Trophoblast cell (in vitro differentiated cells and primary cell): ENCODE data around the gene CNTN4.

Experiments used
- DNase-seq, 2 donors: peaks; one replicate each; pipeline ENCODE4 v3.0.0-alpha.2; 2016
- H2AFZ ChIP-seq: 2 replicates; pipeline ENCODE4 v1.6.1; 2013; ENCODE audit warnings: low read length, moderate library complexity, mild to moderate bottlenecking; ENCODE audit not compliant: insufficient read depth, poor library complexity
- H2AK5ac ChIP-seq: 2 replicates; pipeline ENCODE4 v1.6.1; 2013; ENCODE audit warnings: mild to moderate bottlenecking, low read length
- H2BK120ac ChIP-seq: 2 replicates; pipeline ENCODE4 v1.6.1; 2013; ENCODE audit warnings: low read length, mild to moderate bottlenecking, moderate library complexity; ENCODE audit not compliant: insufficient read depth, poor library complexity
- H2BK12ac ChIP-seq: 2 replicates; pipeline ENCODE4 v1.6.1; 2013; ENCODE audit warnings: mild to moderate bottlenecking, low read length, moderate library complexity
- H2BK5ac ChIP-seq: 2 replicates; pipeline ENCODE4 v1.6.1; 2013; ENCODE audit warnings: low read length, low read depth, moderate library complexity, mild to moderate bottlenecking; ENCODE audit not compliant: poor library complexity
- H3K14ac ChIP-seq: 2 replicates; pipeline ENCODE4 v1.6.1; 2013; ENCODE audit warnings: mild to moderate bottlenecking, low read length
- H3K18ac ChIP-seq: 2 replicates; pipeline ENCODE4 v1.6.1; 2013; ENCODE audit warnings: mild to moderate bottlenecking, low read length
- H3K23ac ChIP-seq: 2 replicates; pipeline ENCODE4 v1.6.1; 2013; ENCODE audit warnings: low read length
- H3K27ac ChIP-seq: 2 replicates; pipeline ENCODE4 v1.5.1; 2013; ENCODE audit warnings: low read depth, mild to moderate bottlenecking, inconsistent platforms, low read length, moderate library complexity
- H3K27me3 ChIP-seq: 2 replicates; pipeline ENCODE4 v1.6.1; 2013; ENCODE audit warnings: inconsistent platforms, mild to moderate bottlenecking, low read length, moderate library complexity; ENCODE audit not compliant: insufficient read depth
- H3K36me3 ChIP-seq, 2 experiments: 1 replicate in 1 of 2; 2 replicates in 1 of 2; pipeline ENCODE4 v1.6.1; 2013; ENCODE audit warnings: low read length in 2 of 2, mild to moderate bottlenecking in 2 of 2, moderate library complexity in 1 of 2; ENCODE audit not compliant: insufficient read depth in 2 of 2, control insufficient read depth in 1 of 2
- H3K4ac ChIP-seq: 2 replicates; pipeline ENCODE4 v1.6.1; 2013; ENCODE audit warnings: low read depth, mild to moderate bottlenecking, low read length, moderate library complexity
- H3K4me1 ChIP-seq, 2 experiments: 1 replicate in 1 of 2; 2 replicates in 1 of 2; pipeline ENCODE4 v1.6.1; 2013; ENCODE audit warnings: low read length in 2 of 2, mild to moderate bottlenecking in 2 of 2, moderate library complexity in 1 of 2; ENCODE audit not compliant: insufficient read depth in 2 of 2, control insufficient read depth in 1 of 2
- H3K4me2 ChIP-seq: 2 replicates; pipeline ENCODE4 v1.6.1; 2013; ENCODE audit warnings: inconsistent platforms, mild to moderate bottlenecking, low read length, moderate library complexity
- H3K4me3 ChIP-seq: 2 replicates; pipeline ENCODE4 v1.5.1; 2013; ENCODE audit warnings: mild to moderate bottlenecking, low read depth, low read length, inconsistent platforms
- H3K79me1 ChIP-seq: one replicate; pipeline ENCODE4 v1.6.1; 2013; ENCODE audit warnings: low read length
- H3K79me2 ChIP-seq: 2 replicates; pipeline ENCODE4 v1.6.1; 2013; ENCODE audit warnings: low read length, mild to moderate bottlenecking; ENCODE audit not compliant: control insufficient read depth, insufficient read depth, poor library complexity
- H3K9ac ChIP-seq: 2 replicates; pipeline ENCODE4 v1.6.1; 2013; ENCODE audit warnings: mild to moderate bottlenecking, low read length
- H3K9me3 ChIP-seq: 2 replicates; pipeline ENCODE4 v1.6.1; 2013; ENCODE audit warnings: low read depth, mild to moderate bottlenecking, control low read depth, inconsistent platforms, low read length; ENCODE audit not compliant: insufficient read depth
- H4K12ac ChIP-seq: 2 replicates; pipeline ENCODE4 v1.6.1; 2013; ENCODE audit warnings: low read depth, mild to moderate bottlenecking, low read length, moderate library complexity
- H4K8ac ChIP-seq: 2 replicates; pipeline ENCODE4 v1.6.1; 2013; ENCODE audit warnings: low read depth, mild to moderate bottlenecking, low read length, moderate library complexity
- H4K91ac ChIP-seq: one replicate; pipeline ENCODE4 v1.6.1; 2013; ENCODE audit warnings: low read depth, mild to moderate bottlenecking, low read length, moderate library complexity
- WGBS: extraction: QIAGEN DNeasy Blood & Tissue Kit; methylation state at CpG from one replicate; pipeline ENCODE4 v1.1.7; 2013; ENCODE audit warnings: missing lambda C conversion rate; ENCODE audit not compliant: insufficient read length, insufficient coverage; ENCODE audit errors: extremely low coverage; 5-methylcytosine and 5-hydroxymethylcytosine counted together

Gene CNTN4

DNA sequence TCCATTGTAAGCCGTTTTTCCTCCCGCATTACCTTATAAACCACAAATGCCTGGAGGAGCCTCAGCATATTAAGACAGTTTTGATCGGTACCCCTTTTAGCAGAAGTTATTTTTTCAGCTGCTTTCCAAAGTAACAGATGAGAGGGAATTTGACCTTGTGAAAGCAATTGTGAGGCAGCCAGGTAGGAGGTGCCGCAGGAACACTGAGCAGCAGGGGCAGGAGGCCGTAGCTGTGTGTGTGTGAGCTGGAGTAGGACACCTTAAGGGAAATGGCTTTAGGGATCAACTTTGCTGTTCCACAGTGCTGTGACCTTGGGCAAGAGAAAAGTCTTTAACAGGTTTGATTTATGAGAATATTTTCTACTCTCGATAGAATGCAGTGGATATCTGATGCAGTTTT lies 529.5 kb downstream of the CNTN4 start:
- Histone ChIP-seq H4K8ac (no peak overlapping the region), H3K79me1 (no peaks in the 10 kb centered on the region), H3K23ac (no peak overlapping the region), H4K12ac (no peak overlapping the region), H3K4me1 (no peaks in the 10 kb centered on the region), H3K4me2 (no peak overlapping the region), H2AFZ (no peak overlapping the region), H2AK5ac (no peak overlapping the region), H2BK12ac (no peak overlapping the region), H3K36me3 (no peaks in the 10 kb centered on the region), H3K9ac (no peak overlapping the region), H3K4ac (no peak overlapping the region), H3K4me3 (no peak overlapping the region), H4K91ac (no peak overlapping the region), H2BK5ac (no peak overlapping the region), H3K14ac (no peak overlapping the region), H3K27ac (no peak overlapping the region), H2BK120ac (no peak overlapping the region), H3K9me3 (no peaks in the 10 kb centered on the region), H3K79me2 (no peaks in the 10 kb centered on the region), H3K18ac (no peak overlapping the region), H3K27me3 (no peaks in the 10 kb centered on the region)
- WGBS = no CpG with 5 or more reads among the region's 6 CpGs
- no peak for DNase-seq

DNA sequence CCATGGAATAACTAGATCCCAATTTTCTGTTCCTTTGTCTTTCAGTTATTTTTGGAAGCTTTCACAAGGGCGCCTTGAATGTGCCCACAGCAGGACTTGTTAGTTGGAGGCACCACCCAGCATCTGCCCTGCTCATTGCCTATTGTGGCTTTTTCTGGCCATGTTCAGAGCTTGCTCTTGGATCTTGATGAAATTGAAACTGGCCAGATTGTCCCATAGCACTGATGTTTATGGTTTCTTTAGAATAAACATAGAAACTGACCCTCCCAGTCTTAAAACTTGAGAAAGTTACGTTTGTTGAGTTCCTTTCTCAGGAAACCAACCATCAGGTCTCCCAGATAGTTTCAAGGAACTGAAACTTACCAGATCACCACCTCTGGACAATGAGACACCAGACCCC lies 536.8 kb downstream of the CNTN4 start:
- no peak overlapping the region for H3K4ac ChIP-seq
- H2BK5ac ChIP-seq = no peak overlapping the region
- H3K18ac ChIP-seq = no peak overlapping the region
- H3K9ac ChIP-seq = no peak overlapping the region
- H4K91ac ChIP-seq = no peak overlapping the region
- H3K14ac ChIP-seq = no peak overlapping the region
- H4K8ac ChIP-seq = no peak overlapping the region
- no peaks in the 10 kb centered on the region for H3K79me1 ChIP-seq
- no peaks in the 10 kb centered on the region for H3K27me3 ChIP-seq
- no peaks in the 10 kb centered on the region for H3K9me3 ChIP-seq
- H3K4me1 ChIP-seq = no peaks in the 10 kb centered on the region
- no peak for DNase-seq
- WGBS = no CpG with 5 or more reads among the region's 2 CpGs
- no peak overlapping the region for H3K4me3 ChIP-seq
- no peak overlapping the region for H3K23ac ChIP-seq
- no peak overlapping the region for H3K27ac ChIP-seq
- H2AK5ac ChIP-seq = no peak overlapping the region
- H3K4me2 ChIP-seq = no peak overlapping the region
- H4K12ac ChIP-seq = no peak overlapping the region
- no peak overlapping the region for H2BK120ac ChIP-seq
- no peaks in the 10 kb centered on the region for H3K36me3 ChIP-seq
- no peaks in the 10 kb centered on the region for H3K79me2 ChIP-seq
- no peak overlapping the region for H2BK12ac ChIP-seq
- no peak overlapping the region for H2AFZ ChIP-seq

DNA sequence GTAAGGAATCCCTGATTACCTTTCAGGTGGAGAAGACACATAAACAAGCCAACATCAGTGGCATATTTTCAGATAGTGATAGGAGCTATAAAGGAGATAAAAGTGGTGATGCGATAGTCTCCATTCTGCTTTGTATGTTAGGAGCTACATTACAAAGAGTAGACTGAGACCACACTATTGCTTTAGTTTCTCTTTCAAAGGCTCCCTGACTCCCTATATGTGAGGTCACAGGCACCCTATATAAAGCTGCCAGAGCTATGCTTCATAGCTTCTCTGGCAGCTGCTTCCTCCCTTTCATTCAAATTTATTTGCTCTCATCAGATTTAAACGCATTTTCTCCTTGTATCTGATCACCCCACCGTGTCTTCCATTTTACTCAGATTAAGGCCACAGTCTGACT lies 544.9 kb downstream of the CNTN4 start:
- Histone ChIP-seq H3K14ac (no peak overlapping the region), H2AFZ (no peak overlapping the region), H4K91ac (no peak overlapping the region), H3K9ac (no peak overlapping the region), H3K4me1 (no peaks in the 10 kb centered on the region), H3K79me1 (no peaks in the 10 kb centered on the region), H3K36me3 (no peaks in the 10 kb centered on the region), H3K4me3 (no peak overlapping the region), H3K18ac (no peak overlapping the region), H2BK5ac (no peak overlapping the region), H2BK120ac (no peak overlapping the region), H2BK12ac (no peak overlapping the region), H3K27me3 (no peaks in the 10 kb centered on the region), H3K9me3 (no peaks in the 10 kb centered on the region), H4K8ac (no peak overlapping the region), H3K23ac (no peak overlapping the region), H4K12ac (no peak overlapping the region), H3K4ac (no peak overlapping the region), H3K27ac (no peak overlapping the region), H3K4me2 (no peak overlapping the region), H3K79me2 (no peaks in the 10 kb centered on the region), H2AK5ac (no peak overlapping the region)
- WGBS = no CpG with 5 or more reads among the region's 3 CpGs
- no peak for DNase-seq

GRCh38 chr3:2645001-2645400 lies 546.3 kb downstream of the CNTN4 start:
- Histone ChIP-seq H3K27me3 (no peaks in the 10 kb centered on the region), H2BK120ac (no peak overlapping the region)
- WGBS = no CpG with 5 or more reads among the region's 2 CpGs

More at GRCh38 chr3:2645001-2645400, 546.3 kb downstream of the CNTN4 start:
- H2AK5ac ChIP-seq = no peak overlapping the region
- no peaks in the 10 kb centered on the region for H3K79me1 ChIP-seq
- H2BK12ac ChIP-seq = no peak overlapping the region
- no peaks in the 10 kb centered on the region for H3K9me3 ChIP-seq
- no peak overlapping the region for H3K4ac ChIP-seq
- no peak overlapping the region for H4K91ac ChIP-seq
- no peak overlapping the region for H3K23ac ChIP-seq
- H2AFZ ChIP-seq = no peak overlapping the region
- no peak overlapping the region for H3K9ac ChIP-seq
- no peak for DNase-seq
- no peak overlapping the region for H3K27ac ChIP-seq
- no peak overlapping the region for H2BK5ac ChIP-seq
- H3K36me3 ChIP-seq = no peaks in the 10 kb centered on the region
- H3K4me1 ChIP-seq = no peaks in the 10 kb centered on the region
- H4K8ac ChIP-seq = no peak overlapping the region
- no peak overlapping the region for H3K18ac ChIP-seq
- no peak overlapping the region for H3K14ac ChIP-seq
- no peak overlapping the region for H4K12ac ChIP-seq
- H3K4me3 ChIP-seq = no peak overlapping the region
- H3K79me2 ChIP-seq = no peaks in the 10 kb centered on the region
- H3K4me2 ChIP-seq = no peak overlapping the region
